Measurements from ENCODE around the gene TRPM5.

- TF ChIP-seq CTCF (conservative IDR thresholded peaks at IDR 0.05; ENCODE audit: low read depth, low read length) (no peak), RFX5 (IDR thresholded peaks at IDR 0.05; ENCODE audit: low read depth, low read length) (no peak), SMC3 (IDR thresholded peaks at IDR 0.05; ENCODE audit: low read depth, low read length) (no peak), CEBPB (IDR thresholded peaks at IDR 0.05; ENCODE audit: low read depth, low read length) (no peak), CHD1 (IDR thresholded peaks at IDR 0.05; ENCODE audit: low read depth, low read length) (no peak), POLR2A (IDR thresholded peaks at IDR 0.05; ENCODE audit: low read depth, low read length) (no peak), RAD21 (IDR thresholded peaks at IDR 0.05; ENCODE audit: low read length) (no peak)
These were observed 18.8 kb downstream of the TRPM5 start for GRCh38 chr11:2425506-2425905.
